Adrenal gland (tissue), 12 donors: Measurements from ENCODE around the gene HOPX. TPM values are rescaled to one million over a fixed set of nuclear protein-coding genes. Genes with fewer than 3 reads are reported as not detected.
"Not testable (repeated sequence)": the region's sequence is repeated elsewhere in the genome, so short reads cannot be mapped to it uniquely, and the experiment has no call there.

Experiments
- DNase-seq, 7 donors: peaks; one replicate each; pipeline ENCODE4 v3.0.0-alpha.2; 2019 to 2020
- H3K27ac ChIP-seq, 5 donors: fragments of 200-600 bp; sonication (generic) in 4 of 5; 1 replicate in 3 of 5; 2 replicates in 2 of 5; pipeline versions ENCODE4 v1.5.1 to v1.8.0; 2016 to 2020; ENCODE audit warnings: mild to moderate bottlenecking in 1 of 5
- H3K27me3 ChIP-seq: fragments of 200-600 bp; 2 replicates; pipeline ENCODE4 v1.8.0; 2021
- H3K36me3 ChIP-seq, 2 donors: fragments of 200-600 bp; replicated peaks in 1 of 2; 1 replicate in 1 of 2; 2 replicates in 1 of 2; pipeline versions ENCODE4 v1.5.1 to v1.8.0; 2018 to 2022
- H3K4me1 ChIP-seq, 2 donors: fragments of 200-600 bp; replicated peaks in 1 of 2; 1 replicate in 1 of 2; 2 replicates in 1 of 2; pipeline versions ENCODE4 v1.5.1 to v1.8.0; 2018 to 2021
- H3K4me3 ChIP-seq, 4 donors: fragments of 200-600 bp; sonication (generic) in 3 of 4; one replicate each; pipeline ENCODE4 v1.5.1; 2016 to 2018
- H3K9me3 ChIP-seq, 3 donors: fragments of 200-600 bp; sonication (generic) in 1 of 3; replicated peaks in 1 of 3; 1 replicate in 2 of 3; 2 replicates in 1 of 3; pipeline versions ENCODE4 v1.5.1 to v1.8.0; 2016 to 2021
- POLR2A ChIP-seq, 2 donors: fragments of 450-650 bp; IDR thresholded peaks; one replicate each; pipeline ENCODE4 v1.6.1; 2017; ENCODE audit warnings: antibody characterized with exemption in 2 of 2, mild to moderate bottlenecking in 2 of 2, moderate library complexity in 1 of 2
- WGBS, 4 donors: extraction: QIAGEN DNeasy Blood & Tissue Kit in 2 of 4; methylation state at CpG; one replicate each; pipeline versions ENCODE4 v1.1.5 to v1.1.7; 2013 to 2017; 5-methylcytosine and 5-hydroxymethylcytosine counted together
- intact Hi-C, 2 donors: fragments of 100-400 bp; cut with DNase I; formaldehyde crosslinking; loops; one replicate each; pipeline versions ENCODE4 v1.14.1 to v1.15.0; 2022 to 2023
- polyA plus RNA-seq, 3 donors: library from polyadenylated mRNA; stranded (reverse); fragments of 200-250 nt in 2 of 3; fragments of 350-450 nt in 1 of 3; fragmentation: Illumina TruSeq in 1 of 3; extraction: RNeasy Lipid Tissue Mini Kit (QIAGEN cat#74804) in 1 of 3; gene quantifications; one replicate each; pipeline ENCODE4 v1.2.3, GENCODE V29; 2013 to 2014
- total RNA-seq, 9 donors: library from RNA; depleted of rRNA in 4 of 9; stranded (reverse); fragments of >200 nt in 4 of 9; fragments of 120-200 nt in 1 of 9; fragmentation: NEBNext Ultra II Directional in 1 of 9; extraction: Animal tissue kit (Norgen Biotek cat#: 25700) in 1 of 9; gene quantifications; one replicate each; pipeline versions ENCODE4 v1.1.0 to v1.2.4, GENCODE V29; 2013 to 2023
- TF ChIP-seq, protein P1 (sequence below), 6 experiments: fragments of 450-650 bp in 4 of 6; fragments of 200-600 bp in 2 of 6; sonication (generic) in 1 of 6; IDR thresholded peaks; 1 replicate in 5 of 6; 2 replicates in 1 of 6; pipeline versions ENCODE4 v1.5.1 to v1.8.0; 2016 to 2021; ENCODE audit warnings: antibody characterized with exemption in 6 of 6, mild to moderate bottlenecking in 2 of 6, moderate library complexity in 1 of 6
- donor health status: healthy with polysubstance abuse.
- donor health status: Bipolar disorder and iron deficiency.
- donor health status: DM: yes; HTN: yes; CAD: no.
- donor health status: DM: no; HTN: no; CAD: no.
- donor health status: DM: no; HTN: no; CAD: no.
- donor health status: DM: yes; HTN: yes; CAD: no.

Gene HOPX
- total and polyA plus RNA-seq, 12 donors, result 6.4 to 79.5 (median 28.8) TPM

DNA sequence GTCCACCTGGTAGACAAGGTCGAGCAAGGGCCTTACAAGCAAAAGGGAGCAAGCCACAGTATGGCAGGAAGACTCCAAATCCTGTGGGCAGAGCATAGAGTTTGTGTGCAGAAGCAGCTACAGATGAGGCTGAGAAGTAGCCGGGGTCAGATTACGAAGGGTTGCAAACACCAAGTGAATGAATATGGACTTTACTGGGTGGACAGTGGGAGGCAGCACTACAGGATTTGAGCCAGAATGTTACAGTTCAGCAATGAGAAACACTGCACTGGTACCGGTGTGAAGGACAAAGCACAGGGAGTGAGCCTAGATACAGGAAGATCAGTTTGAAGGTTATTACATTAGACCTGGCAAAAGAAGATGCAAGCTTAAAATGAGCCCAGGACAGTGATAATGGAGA lies 46.1 kb upstream of the HOPX start:
- 50 to 63% (median 59%) methylated on average over 4 of the region's 4 CpGs for WGBS, 4 donors
- DNase-seq, result no peak
- H3K27ac ChIP-seq, result no peak overlapping the region
- no peaks in the 10 kb centered on the region for H3K9me3 ChIP-seq
- intact Hi-C loops, result no loop called here
- no peaks in the 10 kb centered on the region for H3K4me1 ChIP-seq
- TF ChIP-seq, protein P1, sequence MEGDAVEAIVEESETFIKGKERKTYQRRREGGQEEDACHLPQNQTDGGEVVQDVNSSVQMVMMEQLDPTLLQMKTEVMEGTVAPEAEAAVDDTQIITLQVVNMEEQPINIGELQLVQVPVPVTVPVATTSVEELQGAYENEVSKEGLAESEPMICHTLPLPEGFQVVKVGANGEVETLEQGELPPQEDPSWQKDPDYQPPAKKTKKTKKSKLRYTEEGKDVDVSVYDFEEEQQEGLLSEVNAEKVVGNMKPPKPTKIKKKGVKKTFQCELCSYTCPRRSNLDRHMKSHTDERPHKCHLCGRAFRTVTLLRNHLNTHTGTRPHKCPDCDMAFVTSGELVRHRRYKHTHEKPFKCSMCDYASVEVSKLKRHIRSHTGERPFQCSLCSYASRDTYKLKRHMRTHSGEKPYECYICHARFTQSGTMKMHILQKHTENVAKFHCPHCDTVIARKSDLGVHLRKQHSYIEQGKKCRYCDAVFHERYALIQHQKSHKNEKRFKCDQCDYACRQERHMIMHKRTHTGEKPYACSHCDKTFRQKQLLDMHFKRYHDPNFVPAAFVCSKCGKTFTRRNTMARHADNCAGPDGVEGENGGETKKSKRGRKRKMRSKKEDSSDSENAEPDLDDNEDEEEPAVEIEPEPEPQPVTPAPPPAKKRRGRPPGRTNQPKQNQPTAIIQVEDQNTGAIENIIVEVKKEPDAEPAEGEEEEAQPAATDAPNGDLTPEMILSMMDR (IDR thresholded peaks at IDR 0.05), result no peak
- TF ChIP-seq POLR2A (IDR thresholded peaks at IDR 0.05), result no peak
- H3K36me3 ChIP-seq, result no peaks in the 10 kb centered on the region
- H3K27me3 ChIP-seq, result no peaks in the 10 kb centered on the region
- H3K4me3 ChIP-seq, result no peak overlapping the region

DNA sequence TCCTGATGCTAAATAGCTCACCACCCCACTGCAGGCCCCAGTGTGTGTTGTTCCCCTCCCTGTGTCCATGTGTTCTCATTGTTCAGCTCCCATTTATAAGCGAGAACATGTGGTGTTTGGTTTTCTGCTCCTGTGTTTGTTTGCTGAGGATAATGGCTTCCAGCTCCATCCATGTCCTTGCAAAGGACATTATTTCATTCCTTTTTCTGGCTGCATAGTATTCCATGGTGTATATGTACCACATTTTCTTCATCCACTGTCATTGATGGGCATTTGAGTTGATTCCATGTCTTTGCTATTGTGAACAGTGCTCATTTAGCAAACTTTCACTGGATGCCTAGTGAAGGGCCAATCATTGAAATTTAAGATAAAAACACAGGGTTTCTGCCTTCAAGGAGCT lies 45.5 kb upstream of the HOPX start:
- H3K4me1 ChIP-seq, H3K27ac ChIP-seq, H3K9me3 ChIP-seq, H3K4me3 ChIP-seq, intact Hi-C loops, H3K36me3 ChIP-seq, H3K27me3 ChIP-seq, DNase-seq: not testable (repeated sequence)
- WGBS, 4 donors, result 91 to 100% (median 99%) methylated on average over 1 of the region's 1 CpG

DNA sequence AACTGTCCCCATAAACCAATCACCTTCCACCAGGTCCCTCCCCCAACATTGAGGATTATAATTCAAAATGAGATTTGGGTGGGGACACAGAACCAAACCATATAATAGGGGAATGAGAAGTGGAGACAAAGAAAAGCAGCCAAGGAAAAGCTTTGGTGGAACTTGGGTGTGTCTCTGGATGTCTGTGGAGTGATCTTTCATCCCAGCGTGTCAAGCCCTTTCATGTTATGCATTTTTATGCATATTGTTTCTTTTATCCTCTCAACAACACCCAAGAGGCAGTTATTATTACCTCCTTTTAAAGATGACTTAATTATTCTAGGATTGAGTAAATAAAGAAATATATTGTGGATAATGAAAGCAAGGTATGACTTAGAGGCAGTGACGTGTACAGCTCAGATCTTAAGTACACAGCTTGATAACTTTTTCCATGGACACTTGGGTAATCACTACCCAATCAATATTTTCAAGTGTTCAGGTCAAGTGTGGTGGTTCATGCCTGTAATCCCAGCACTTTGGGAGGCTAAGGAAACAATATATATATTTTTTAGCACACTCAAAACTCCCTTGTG lies 42.6 kb upstream of the HOPX start:
- TF ChIP-seq, protein P1 (IDR thresholded peaks at IDR 0.05), result no peak
- no peak for TF ChIP-seq POLR2A (IDR thresholded peaks at IDR 0.05)
- no peak overlapping the region for H3K27ac ChIP-seq
- H3K4me1 ChIP-seq, result no peaks in the 10 kb centered on the region
- H3K9me3 ChIP-seq, result no peaks in the 10 kb centered on the region
- intact Hi-C loops, result no loop called here
- no peaks in the 10 kb centered on the region for H3K27me3 ChIP-seq
- H3K4me3 ChIP-seq, result no peak overlapping the region
- WGBS, 4 donors, result 81 to 96% (median 86%) methylated on average over 2 of the region's 2 CpGs
- no peak for DNase-seq
- H3K36me3 ChIP-seq, result no peaks in the 10 kb centered on the region

DNA sequence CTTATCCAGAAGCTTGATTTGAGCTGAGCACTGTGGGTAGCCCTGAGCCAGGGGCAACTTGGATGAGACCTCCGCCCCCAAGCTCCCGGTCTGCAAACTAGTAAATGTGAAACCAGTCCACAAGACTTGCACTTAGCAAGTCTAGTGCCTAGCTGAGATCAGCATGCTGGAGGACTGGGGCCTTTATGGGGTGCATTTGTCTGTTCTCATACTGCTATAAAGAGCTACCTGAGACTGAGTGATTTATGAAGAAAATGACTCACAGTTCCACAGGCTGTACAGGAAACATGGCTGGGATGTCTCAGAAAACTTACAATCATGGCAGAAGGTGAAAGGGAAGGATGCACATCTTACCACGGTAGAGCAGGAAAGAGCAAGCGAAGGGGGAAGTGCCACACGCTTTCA lies 42.1 kb upstream of the HOPX start:
- H3K9me3 ChIP-seq, result no peaks in the 10 kb centered on the region
- DNase-seq, result no peak
- TF ChIP-seq POLR2A (IDR thresholded peaks at IDR 0.05), result no peak
- TF ChIP-seq, protein P1 (IDR thresholded peaks at IDR 0.05), result no peak
- H3K36me3 ChIP-seq, result no peaks in the 10 kb centered on the region
- no peak overlapping the region for H3K4me3 ChIP-seq
- WGBS, 4 donors, result 66 to 87% (median 78%) methylated on average over 5 of the region's 5 CpGs
- intact Hi-C loops, result no loop called here
- H3K4me1 ChIP-seq, result no peaks in the 10 kb centered on the region
- no peak overlapping the region for H3K27ac ChIP-seq
- H3K27me3 ChIP-seq, result no peaks in the 10 kb centered on the region

DNA sequence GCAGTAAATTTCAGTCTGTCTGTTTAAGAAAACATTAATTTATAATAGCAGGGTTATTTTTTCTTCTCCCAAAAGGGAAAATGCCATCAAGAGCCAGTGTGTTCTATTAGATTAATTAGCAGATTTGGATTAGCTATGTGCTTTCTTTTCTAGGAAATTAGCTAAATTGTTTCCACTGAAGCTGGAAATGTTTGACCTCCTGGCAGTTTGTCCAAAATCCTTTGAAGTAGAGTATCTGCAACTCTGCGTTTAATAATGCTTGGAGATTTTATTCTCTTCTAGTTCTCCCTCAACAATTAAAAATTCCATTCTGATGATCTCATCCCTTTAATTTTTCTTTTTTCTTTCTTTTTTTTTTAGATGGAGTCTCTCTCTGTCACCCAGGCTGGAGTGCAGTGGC lies 27.1 kb upstream of the HOPX start:
- TF ChIP-seq, protein P1 (IDR thresholded peaks at IDR 0.05), result no peak
- DNase-seq, result no peak
- Histone ChIP-seq H3K4me3 (no peak overlapping the region), H3K27ac (no peak overlapping the region), H3K4me1 (peaks cover 0 to 7% of the 10 kb centered on the region in 2 donors), H3K27me3 (no peaks in the 10 kb centered on the region), H3K36me3 (no peaks in the 10 kb centered on the region), H3K9me3 (peaks cover 0 to 5% (median 0%) of the 10 kb centered on the region in 3 donors)
- 31 to 43% (median 33%) methylated on average over 1 of the region's 1 CpG for WGBS, 4 donors
- intact Hi-C loops, result no loop called here
